ENCODE measurements around the gene CLDN6. TPM values are rescaled to one million over a fixed set of nuclear protein-coding genes. Genes with fewer than 3 reads are reported as not detected.

The CLDN6 gene
- total and polyA plus RNA-seq, 2 of the 13 experiments (the other 11 are each of a cell fraction or from before 2014, with no cell fraction given), result 5.9 to 7.6 TPM

GRCh38 chr16:2982402-2982801, 35.6 kb downstream of the CLDN6 start:
- no peak for ATAC-seq
- CTCF ChIA-PET (ENCODE audit: low intra/inter-chr PET ratio, low total read pairs), result no interaction called here
- Histone ChIP-seq H3K4me2 (ENCODE audit: low read depth, low read length) (no peak overlapping the region), H2AFZ (ENCODE audit: low read length) (no peak overlapping the region), H3K27me3 (ENCODE audit: control insufficient read depth in 1 of 2, insufficient read depth in 2 of 2, low read length in 2 of 2) (peaks cover 8 to 30% of the 10 kb centered on the region in 2 experiments; a peak in 4 of 5 replicates), H4K20me1 (ENCODE audit: insufficient read depth, low read length) (no peaks in the 10 kb centered on the region), H3K27ac (ENCODE audit: extremely low read length, insufficient read depth, low read length) (no peak overlapping the region), H3K9me3 (ENCODE audit: low read length) (no peaks in the 10 kb centered on the region), H3K79me2 (ENCODE audit: insufficient read depth, low read length) (peaks cover 8% of the 10 kb centered on the region), H3K4me1 (ENCODE audit: insufficient read depth, low read length) (peaks cover 26% of the 10 kb centered on the region), H3K4me3 (replicated peaks in 1 of 3; ENCODE audit: insufficient read depth in 1 of 3, low read depth in 2 of 3, low read length in 3 of 3) (no peak overlapping the region), H3K36me3 (replicated peaks in 1 of 2; ENCODE audit: control insufficient read depth in 1 of 2, insufficient read depth in 2 of 2, low read length in 2 of 2) (no peaks in the 10 kb centered on the region), H3K9ac (ENCODE audit: insufficient read depth, low read depth, low read length) (no peak overlapping the region)
- in situ Hi-C loops (cut with HindIII; ENCODE audit: extremely low pct_ligation_motif_present, low pct_unique_long_range_greater_than_20kb), result no loop called here
- BruUV-seq (replicated peaks), result no TSS peak
- whole genome bisulfite sequencing (ENCODE audit: low lambda C conversion rate), result 46% methylated on average over 5 of the region's 5 CpGs
- 0 out of 2 replicates have a peak, but pooled peaks have one; percentile 15 for TF ChIP-seq ZNF629 (CRISPR knock-in tag; conservative IDR thresholded peaks at IDR 0.05)
- TF ChIP-seq ZNF329 (CRISPR knock-in tag; IDR thresholded peaks at IDR 0.05; ENCODE audit: low read depth), result no peak
- no peak for DNase-seq (ENCODE audit: low spot score)
- intact Hi-C loops (cut with micrococcal nuclease; ENCODE audit: unreplicated experiment), result loop anchor here (2.0 kb wide), 1 partner anchor 18 kb away; the partner anchor contains the start of gene KREMEN2
- POLR2A ChIA-PET, result interaction anchor here (0.6 to 3.9 kb wide), 4 partner anchors 18 to 230 kb away, joined by 3 to 48 read pairs (median 17); partner anchors contain the start of genes HCFC1R1, KREMEN2, SRRM2 and THOC6
- FAIRE-seq, result no peak

DNA sequence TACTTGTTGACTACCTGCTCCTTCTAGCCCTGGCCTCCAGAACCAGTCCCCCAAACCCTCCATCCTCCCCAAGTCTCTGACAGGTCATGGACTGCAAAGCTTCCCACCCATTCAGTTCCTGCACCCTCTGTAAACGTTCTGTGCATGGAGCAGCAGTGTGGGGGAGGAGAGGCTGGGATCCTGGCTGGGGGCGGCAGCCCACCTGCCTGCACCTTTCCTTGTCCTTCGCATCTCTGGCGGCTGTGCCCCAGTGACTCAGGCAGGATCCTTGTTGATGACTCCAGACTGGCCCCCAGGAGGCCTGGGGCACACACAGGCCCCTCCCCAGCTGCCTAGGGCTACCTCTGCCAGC, 36.1 kb downstream of the CLDN6 start:
- Histone ChIP-seq H3K4me2 (ENCODE audit: low read depth, low read length) (peak overlapping the region; percentile 96), H2AFZ (ENCODE audit: low read length) (no peak overlapping the region), H3K4me1 (ENCODE audit: insufficient read depth, low read length) (peaks cover 26% of the 10 kb centered on the region), H3K79me2 (ENCODE audit: insufficient read depth, low read length) (peaks cover 8% of the 10 kb centered on the region), H3K9ac (ENCODE audit: insufficient read depth, low read depth, low read length) (peak overlapping the region; percentile 94), H3K27ac (ENCODE audit: extremely low read length, insufficient read depth, low read length) (peak overlapping the region; percentile 87), H4K20me1 (ENCODE audit: insufficient read depth, low read length) (no peaks in the 10 kb centered on the region), H3K4me3 (replicated peaks in 1 of 3; ENCODE audit: insufficient read depth in 1 of 3, low read depth in 2 of 3, low read length in 3 of 3) (peak overlapping the region; percentile 86 to 95 (median 88); a peak in 5 of 6 replicates), H3K27me3 (ENCODE audit: control insufficient read depth in 1 of 2, insufficient read depth in 2 of 2, low read length in 2 of 2) (peaks cover 8 to 25% of the 10 kb centered on the region in 2 experiments; a peak in 4 of 5 replicates), H3K9me3 (ENCODE audit: low read length) (no peaks in the 10 kb centered on the region), H3K36me3 (replicated peaks in 1 of 2; ENCODE audit: control insufficient read depth in 1 of 2, insufficient read depth in 2 of 2, low read length in 2 of 2) (no peaks in the 10 kb centered on the region)
- TF ChIP-seq ZNF75D (CRISPR knock-in tag; IDR thresholded peaks at IDR 0.05; ENCODE audit: borderline replicate concordance) (0 out of 2 replicates have a peak, but pooled peaks have one; percentile 28), ARHGAP35 (CRISPR knock-in tag; IDR thresholded peaks at IDR 0.05; ENCODE audit: borderline replicate concordance) (0 out of 2 replicates have a peak, but pooled peaks have one; percentile 8), THAP7 (CRISPR knock-in tag; IDR thresholded peaks at IDR 0.05) (peak; percentile 59; the same call in 1 of the 2 replicates), ZNF18 (CRISPR knock-in tag; IDR thresholded peaks at IDR 0.05; ENCODE audit: insufficient replicate concordance) (peak; percentile 7), ZNF296 (CRISPR knock-in tag; conservative IDR thresholded peaks at IDR 0.05) (no peak)
- DNase-seq (ENCODE audit: low spot score), result no peak
- WGBS (ENCODE audit: low lambda C conversion rate), result 20% methylated on average over 4 of the region's 4 CpGs
- in situ Hi-C loops (cut with HindIII; ENCODE audit: extremely low pct_ligation_motif_present, low pct_unique_long_range_greater_than_20kb) (no loop called here), intact Hi-C loops (cut with micrococcal nuclease; ENCODE audit: unreplicated experiment) (loop anchor here (2.0 kb wide), 1 partner anchor 17 kb away; the partner anchor contains the start of gene KREMEN2)
- POLR2A ChIA-PET, result interaction anchor here (1.2 to 3.9 kb wide), 7 partner anchors 10 to 153 kb away, joined by 8 to 48 read pairs (median 11); partner anchors contain the start of genes HCFC1R1, KREMEN2, PAQR4 and THOC6
- ATAC-seq, result no peak
- FAIRE-seq, result no peak
- no TSS peak for BruUV-seq (replicated peaks)
- CTCF ChIA-PET (ENCODE audit: low intra/inter-chr PET ratio, low total read pairs), result no interaction called here
